GM12892 (cell line): ENCODE data around the gene LMBR1.

Experiments
- POLR2A ChIP-seq: IDR thresholded peaks from 2 replicates; pipeline ENCODE4 v1.6.1; 2011; ENCODE audit warnings: low read depth, low read length, control low read depth
- POLR2AphosphoS5 ChIP-seq: IDR thresholded peaks from 2 replicates; pipeline ENCODE4 v1.6.1; 2011; ENCODE audit warnings: low read depth, low read length, control low read depth
- TAF1 ChIP-seq: IDR thresholded peaks from 2 replicates; pipeline ENCODE4 v1.6.1; 2011; ENCODE audit warnings: low read depth, mild to moderate bottlenecking, control low read depth, low read length, borderline replicate concordance

DNA sequence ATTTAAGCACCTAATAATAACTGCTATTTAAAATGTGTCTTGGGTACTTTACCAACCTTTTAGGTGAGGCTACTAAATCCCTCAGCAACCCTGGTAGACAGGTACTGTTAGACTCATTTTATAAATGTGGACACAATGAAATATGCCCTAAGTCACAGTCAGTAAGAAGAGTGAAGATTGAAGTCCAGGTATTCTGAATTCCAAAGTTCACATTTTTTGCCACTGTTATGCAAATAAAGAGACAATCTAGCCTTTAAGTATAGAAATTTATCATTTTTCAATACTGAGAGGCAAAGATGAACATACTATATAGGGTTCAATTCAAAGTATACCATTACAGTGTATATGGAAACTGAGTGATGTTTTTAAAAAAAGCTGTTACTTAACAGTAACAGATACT, 102.7 kb downstream of the LMBR1 start:
- no peak for TF ChIP-seq POLR2AphosphoS5
- no peak for TF ChIP-seq POLR2A
- TF ChIP-seq TAF1, result no peak
